H4 (cell line): ENCODE results near the gene EHMT1. TPM values are rescaled to one million over a fixed set of nuclear protein-coding genes. Genes with fewer than 3 reads are reported as not detected.
A peak's percentile ranks its signal among the peaks of the same experiment; 100 is the strongest.

Experiments
- DNase-seq: peaks from one replicate; pipeline ENCODE4 v3.0.0-alpha.2; 2015; ENCODE audit warnings: low spot score
- total RNA-seq: library from RNA; depleted of rRNA; stranded (reverse); fragments of >200 nt; shearing (Covaris generic); gene quantifications from 2 replicates; pipeline ENCODE4 v1.2.3, GENCODE V29; 2014; rRNA removed

The EHMT1 gene
- 18.6 and 19.5 TPM in 2 replicates for total RNA-seq

DNA sequence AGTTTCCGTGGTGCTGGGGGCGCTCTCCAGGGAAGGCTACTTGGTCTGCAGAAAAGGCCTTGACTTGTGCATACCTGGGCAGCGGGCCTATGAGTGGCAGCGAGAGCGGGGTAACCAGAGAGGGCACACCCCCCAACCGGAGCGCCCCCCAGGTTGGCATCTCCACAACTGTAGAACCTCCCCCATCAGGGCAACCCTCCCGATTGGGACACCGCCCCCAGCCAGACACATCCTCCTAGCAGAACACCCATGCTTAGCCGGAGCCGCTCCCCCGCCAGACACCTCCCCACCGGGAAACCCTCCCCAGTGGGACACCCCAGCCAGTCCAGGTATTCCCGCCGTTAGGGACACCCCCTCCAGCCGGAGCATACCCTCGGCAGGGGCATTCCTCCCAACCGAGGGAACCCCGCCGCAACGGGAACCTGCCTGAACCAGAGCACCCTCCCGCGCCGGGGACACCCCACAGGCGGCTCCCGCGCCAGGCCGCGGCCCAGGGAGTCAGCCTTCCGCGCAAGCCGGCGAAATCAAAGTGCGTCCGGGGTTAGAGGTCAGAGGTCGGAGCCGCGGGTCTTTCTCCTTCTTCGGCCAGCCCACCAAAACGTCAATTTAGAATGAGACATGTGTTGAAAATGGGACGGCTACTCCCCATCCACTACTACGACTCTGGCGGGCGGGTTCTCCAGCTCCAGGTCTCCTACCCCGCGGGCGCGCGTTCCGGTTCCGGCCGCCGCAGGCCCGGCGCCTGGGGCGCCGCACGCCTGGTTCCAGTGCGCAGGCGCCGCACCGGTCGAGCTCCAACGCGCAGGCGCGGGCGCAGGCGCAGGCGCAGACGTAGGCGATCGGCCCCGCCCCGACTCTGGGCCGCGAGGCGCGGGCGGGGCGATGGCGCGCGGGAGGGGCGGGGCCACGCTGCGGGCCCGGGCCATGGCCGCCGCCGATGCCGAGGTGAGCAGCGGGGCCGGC lies at the start of gene EHMT1:
Gene EHMT1 (plus strand): TSS at position 901 of the 963 bp plus-strand sequence. CDS start 24 bp downstream, at position 925.
- DNase-seq = peak; percentile 61

GRCh38 chr9:137569609-137570203 lies 49.1 kb upstream of the EHMT1 start:
- no peak for DNase-seq

DNA sequence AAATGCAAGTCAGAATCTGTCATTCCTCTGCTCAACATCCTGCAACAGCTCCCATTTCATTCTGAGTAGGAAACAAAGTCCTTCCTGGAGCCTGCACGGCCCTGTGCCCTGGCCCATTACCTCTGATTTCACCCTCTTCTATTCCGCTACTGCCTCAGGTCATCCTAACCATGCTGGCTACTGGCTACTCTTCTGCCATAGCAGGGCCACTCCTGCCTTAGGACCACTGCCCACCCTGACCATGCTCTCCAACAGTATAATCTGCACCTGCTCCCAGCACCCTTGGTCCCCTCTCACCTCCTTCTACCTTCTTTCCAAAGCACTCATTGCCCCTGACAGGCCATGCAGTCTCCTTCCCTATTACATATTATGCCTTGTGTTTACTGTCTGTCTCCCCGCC lies 48.2 kb upstream of the EHMT1 start:
- no peak for DNase-seq

DNA sequence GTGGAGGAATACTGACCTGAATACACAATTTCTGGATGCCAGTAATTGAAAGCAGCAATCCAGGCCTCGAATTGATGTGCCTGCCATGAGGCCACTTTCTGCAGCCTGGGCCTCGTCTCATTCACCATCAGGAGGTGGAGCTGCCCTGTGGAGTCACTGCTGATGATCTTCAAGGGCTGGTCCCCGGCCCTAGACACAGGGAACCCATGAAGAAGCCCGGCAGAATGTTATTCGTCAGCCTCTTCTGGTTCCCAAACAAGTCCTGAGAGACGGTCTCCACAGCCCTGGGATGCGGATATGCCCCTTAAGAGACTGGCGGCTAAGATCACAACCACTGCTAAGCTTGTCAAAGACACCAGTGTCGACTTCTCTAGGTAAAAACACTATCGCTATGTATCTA lies 44.6 kb upstream of the EHMT1 start:
- DNase-seq = no peak

DNA sequence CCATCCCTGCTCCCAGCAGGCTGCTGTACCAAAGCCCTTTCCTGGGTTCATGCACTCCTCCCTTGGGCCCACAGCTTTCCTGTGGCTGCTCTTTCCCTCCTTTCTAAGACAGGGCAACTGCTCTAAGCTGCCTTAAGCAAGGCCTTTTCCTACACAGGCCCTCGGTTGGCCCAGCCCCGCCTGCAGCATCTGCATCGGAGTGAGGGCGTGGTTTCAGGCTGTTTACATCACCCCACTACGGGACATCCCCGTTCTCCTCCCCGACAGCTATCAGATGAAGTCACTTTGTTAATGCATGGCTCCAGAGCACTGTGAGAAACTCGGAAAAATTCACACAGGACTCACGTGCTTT lies 43.5 kb upstream of the EHMT1 start:
- DNase-seq = no peak

- no peak for DNase-seq
Measured at GRCh38 chr9:137575716-137576411, 42.9 kb upstream of the EHMT1 start.

DNA sequence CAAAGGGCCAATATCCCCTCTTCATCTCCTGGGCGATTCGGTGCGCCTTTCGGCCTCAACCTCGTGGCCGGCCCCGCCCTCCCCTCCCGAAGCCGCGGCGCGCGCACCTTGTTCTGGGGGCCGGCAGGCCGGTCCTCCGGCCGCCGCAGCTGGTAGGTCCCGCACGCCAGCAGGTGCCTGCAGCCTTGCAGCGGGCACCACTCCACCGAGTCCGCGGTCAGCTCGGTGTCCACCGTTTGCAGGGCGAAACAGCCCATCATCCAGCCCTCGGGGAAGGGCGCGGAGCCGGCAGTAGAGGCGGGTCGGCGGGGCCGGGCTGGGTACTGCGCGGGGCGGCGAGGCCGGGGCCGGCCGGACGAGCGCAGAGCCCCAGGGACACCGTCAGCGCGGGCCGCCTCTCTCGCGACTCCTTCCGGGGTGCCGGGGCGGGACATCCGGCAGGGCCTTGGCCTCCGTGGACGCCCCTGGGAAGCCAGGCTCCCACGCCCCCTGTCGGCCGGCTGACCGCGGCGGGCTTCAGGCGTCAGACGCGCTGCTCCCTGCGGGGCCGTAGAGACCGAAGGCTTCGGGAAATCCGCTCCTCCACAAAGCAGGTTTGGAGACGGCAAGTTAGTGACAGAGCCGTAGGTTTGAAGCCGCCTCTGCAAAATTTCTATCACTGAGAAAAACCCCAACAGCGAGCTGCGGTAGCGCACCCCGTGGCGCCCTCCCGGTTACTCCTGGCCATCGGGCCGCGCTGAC lies 40.1 kb upstream of the EHMT1 start, which contains the start of gene DPH7:
Gene DPH7 (minus strand): TSS at position 408 of the 741 bp plus-strand sequence. CDS start 148 bp downstream, at position 260.
- DNase-seq = peak; percentile 83

GRCh38 chr9:137579259-137579604 lies 39.6 kb upstream of the EHMT1 start:
- DNase-seq = no peak

DNA sequence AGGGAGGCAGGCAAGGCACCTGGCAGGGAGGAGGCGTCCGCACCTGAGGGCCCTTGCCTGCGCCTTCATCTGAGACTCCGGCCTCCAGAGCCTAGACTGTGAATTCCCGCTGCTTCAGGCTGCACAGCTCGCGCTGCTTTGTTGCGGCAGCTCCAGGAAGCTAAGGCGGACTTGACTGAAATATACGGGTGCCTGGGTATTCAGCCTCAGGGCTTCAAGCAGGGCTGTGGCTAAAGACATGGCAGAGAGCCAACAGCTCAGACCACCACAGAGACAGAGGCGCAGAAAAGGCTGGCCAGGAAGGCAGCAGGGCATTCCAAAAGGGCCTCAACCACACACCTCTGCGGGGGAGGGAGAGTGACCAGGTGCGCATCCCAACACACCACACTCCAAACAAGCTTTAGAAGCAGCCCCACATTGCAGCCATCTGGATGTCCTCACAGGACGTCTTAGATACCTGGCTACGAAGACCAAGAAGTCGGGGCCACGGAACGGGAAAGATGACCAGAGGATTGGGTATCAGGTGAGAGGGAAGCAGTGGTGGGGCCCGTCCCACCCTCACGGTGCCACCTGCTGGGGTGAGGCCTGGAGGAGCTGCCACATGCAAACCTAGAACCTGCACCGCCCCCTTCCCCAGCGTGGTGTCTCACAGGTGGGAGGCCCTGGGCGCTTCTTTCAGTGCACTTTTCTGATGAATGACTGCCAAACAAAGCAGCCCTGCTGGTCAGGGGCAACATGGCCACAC lies 38.4 kb upstream of the EHMT1 start:
- no peak for DNase-seq

DNA sequence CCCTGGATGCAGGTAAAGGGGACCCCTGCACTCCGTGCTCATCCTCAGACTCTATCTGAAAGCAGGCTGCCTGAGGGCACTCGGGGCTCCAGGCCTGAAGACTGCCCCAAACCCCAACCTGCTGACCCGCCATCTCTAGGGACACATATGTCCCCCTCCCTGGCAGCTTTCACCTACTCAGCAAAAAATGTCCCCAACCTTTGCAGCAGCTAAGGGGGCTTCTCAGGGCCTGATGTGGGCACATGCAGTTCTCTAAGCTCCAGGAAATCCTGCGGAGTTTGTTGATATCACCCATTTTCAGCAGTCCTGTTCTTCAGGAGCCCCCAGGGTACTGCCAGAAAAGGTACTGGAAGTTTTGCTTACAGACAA lies 37.9 kb upstream of the EHMT1 start:
- DNase-seq = no peak

GRCh38 chr9:137581361-137582285 lies 37.2 kb upstream of the EHMT1 start:
- no peak for DNase-seq

DNA sequence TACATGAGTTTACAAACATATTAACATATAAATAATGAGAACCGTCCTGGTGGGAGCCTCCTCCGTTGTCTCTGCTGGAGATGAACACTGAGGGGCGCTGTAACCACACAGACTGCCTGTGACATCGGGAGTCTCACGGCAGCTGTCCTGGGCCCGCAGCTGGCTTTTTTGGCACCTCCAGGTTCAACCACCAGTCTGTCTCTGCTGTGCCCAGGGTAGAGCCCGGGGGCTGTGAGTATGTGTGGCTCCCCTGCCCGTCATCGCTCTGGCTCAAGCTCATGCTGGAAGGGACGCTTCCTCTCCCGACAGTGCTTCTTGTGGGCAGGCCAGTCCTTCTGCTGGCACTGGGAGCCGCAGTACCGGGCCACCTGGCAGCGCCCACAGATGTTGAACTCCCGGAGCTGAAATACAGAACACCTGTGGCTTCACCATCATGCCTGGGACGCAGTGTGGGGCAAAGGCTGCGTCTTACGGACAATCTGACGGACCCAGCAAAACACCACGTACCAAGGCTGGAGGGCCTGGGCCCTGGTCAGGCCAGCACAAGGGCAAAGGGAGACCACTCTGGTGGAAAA lies 36.4 kb upstream of the EHMT1 start:
- DNase-seq = no peak

DNA sequence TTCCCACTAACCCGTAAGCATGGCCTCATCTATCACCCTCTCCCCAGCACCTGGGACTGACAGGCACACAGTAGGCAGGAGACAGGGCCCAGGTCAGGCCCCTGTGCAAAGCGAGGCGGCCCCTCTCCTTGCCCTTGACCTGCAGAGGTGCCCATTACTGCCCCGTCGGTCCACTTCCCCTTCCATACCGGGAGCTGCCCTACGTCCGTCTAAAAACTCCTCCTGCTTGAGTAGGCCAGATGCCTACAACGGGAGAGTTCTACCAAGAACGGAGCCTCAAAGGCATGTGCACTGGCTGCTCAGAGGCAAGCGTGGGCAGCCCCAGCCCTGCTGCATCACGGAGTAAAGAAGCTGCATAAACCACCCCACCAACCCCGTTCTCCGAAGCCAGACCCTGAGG lies 35.5 kb upstream of the EHMT1 start:
- DNase-seq = no peak

DNA sequence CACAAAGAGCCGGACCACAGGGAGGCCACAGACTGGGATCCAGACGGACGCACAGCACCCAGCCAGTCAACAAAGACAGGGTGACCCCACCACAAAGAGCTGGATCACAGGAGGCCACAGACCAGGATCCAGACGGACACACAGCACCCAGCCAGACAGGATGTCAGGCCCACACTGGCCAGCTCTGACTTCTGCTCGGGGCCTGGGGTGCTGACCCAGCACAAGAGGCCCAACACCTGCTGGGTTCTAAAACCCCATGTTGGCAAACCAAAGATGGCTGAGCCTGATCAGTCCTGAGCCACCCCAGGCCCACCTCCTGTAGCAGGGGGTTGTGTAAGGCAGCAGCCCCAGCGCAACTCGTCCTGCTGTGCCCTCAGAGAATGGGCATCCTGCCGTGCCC lies 34.8 kb upstream of the EHMT1 start:
- DNase-seq = no peak

DNA sequence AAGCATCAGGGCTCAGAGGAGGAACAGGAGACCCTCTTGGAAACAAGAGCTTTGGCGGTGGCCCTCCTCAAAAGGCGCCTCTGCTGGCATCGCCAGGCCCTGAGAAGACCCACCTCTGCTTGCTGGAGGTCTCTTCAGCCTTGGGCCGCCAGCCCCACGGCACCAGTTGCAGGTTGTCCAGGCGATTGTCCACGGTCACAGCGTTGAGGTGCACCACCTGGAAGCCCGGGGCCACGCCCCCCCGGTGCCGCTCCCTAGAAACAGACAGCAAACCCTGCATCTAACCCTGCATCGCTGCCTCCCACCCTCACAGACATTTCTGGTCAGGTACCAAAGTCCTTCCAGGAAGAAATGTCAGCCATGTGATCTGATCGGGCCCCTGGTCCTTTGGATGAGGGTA lies 32.0 kb upstream of the EHMT1 start:
- DNase-seq = no peak

- DNase-seq = no peak
Measured at GRCh38 chr9:137588311-137588710, 30.5 kb upstream of the EHMT1 start.

DNA sequence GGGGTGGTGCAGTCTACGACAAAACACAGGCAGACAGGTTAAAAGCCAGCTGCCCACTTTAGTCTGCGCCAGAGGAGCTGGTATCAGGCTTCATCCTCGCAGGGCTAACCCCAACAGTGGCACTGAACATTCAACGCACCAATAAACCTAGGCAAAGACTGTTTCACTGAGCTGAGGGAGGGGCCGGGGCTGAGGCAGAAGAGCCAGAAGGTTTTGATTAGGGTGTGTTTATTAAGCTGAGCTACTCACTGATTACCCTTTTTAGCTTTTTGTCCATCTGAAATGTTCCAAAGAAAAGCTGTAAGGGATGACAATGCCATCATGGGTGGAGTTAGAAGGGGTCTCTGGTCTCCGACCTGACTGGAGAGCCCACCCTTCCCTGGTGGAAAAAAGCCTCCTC lies 29.9 kb upstream of the EHMT1 start:
- no peak for DNase-seq

DNA sequence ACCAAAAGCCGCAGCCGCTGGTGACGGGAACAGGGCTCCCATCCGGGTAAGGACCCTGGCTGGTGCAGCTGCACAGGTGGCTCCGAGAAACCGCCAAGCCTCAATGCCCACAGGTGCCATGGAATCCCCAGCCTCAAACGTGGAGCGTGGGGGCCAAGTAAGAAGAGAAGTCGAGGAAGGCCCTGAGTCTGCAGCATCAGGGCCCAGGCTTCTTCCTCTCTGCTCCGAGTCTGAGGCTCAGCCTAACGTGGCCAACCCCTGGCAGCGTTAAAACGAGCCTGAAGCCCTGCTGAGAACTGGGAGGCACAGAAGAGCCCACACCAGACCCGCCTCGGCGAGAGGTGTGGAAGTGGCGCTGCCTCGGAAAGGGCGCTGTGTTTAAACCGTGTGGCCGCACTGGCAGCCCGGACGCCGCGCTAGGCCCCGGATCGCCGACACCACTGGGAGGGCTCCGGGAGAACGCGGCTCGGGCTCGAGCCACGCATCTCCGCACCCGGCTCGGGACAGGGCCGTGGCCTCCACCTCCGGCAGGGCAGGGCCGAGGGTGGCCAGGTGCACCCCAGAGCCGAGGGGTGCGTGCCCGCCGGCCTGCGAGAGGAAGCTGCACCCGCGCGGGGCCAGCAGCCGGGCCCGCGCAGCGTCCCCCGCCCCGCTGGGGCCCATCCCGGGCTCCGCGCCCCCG lies 29.2 kb upstream of the EHMT1 start:
- DNase-seq = no peak

- no peak for DNase-seq
Measured at GRCh38 chr9:137590123-137590468, 28.7 kb upstream of the EHMT1 start.
